Natural killer cell (primary cell): Measurements from ENCODE around the gene KIF3C. TPM values are rescaled to one million over a fixed set of nuclear protein-coding genes. Genes with fewer than 3 reads are reported as not detected.

Experiments used
- ATAC-seq, 3 donors: fragments of 150-1000 bp in 2 of 3; fragments of 200-7000 bp in 1 of 3; cut with Tn5 transposase; 1 replicate in 1 of 3; 2 replicates in 2 of 3; pipeline ENCODE4 v1.10.0; 2021; ENCODE audit warnings: mild to moderate bottlenecking in 2 of 3, moderate library complexity in 2 of 3
- DNase-seq, 2 donors: peaks; one replicate each; pipeline versions ENCODE4 v3.0.0 to v3.0.0-alpha.2; 2013 to 2021; ENCODE audit warnings: mixed read lengths in 1 of 2
- H3K27ac ChIP-seq: one replicate; pipeline ENCODE4 v1.5.1; 2013; ENCODE audit warnings: mild to moderate bottlenecking, low read length
- H3K27me3 ChIP-seq: one replicate; pipeline ENCODE4 v1.6.1; 2013; ENCODE audit warnings: low read length; ENCODE audit not compliant: control insufficient read depth, insufficient read depth
- H3K36me3 ChIP-seq: one replicate; pipeline ENCODE4 v1.6.1; 2013; ENCODE audit warnings: low read length; ENCODE audit not compliant: control insufficient read depth, insufficient read depth
- H3K4me1 ChIP-seq: one replicate; pipeline ENCODE4 v1.6.1; 2013; ENCODE audit warnings: low read length; ENCODE audit not compliant: control insufficient read depth, insufficient read depth
- H3K4me3 ChIP-seq: one replicate; pipeline ENCODE4 v1.5.1; 2013; ENCODE audit warnings: low read length
- H3K9me3 ChIP-seq: one replicate; pipeline ENCODE4 v1.6.1; 2013; ENCODE audit warnings: low read length; ENCODE audit not compliant: control insufficient read depth, insufficient read depth
- H3K27ac Mint-ChIP-seq, 2 donors: one replicate each; pipeline ENCODE4 v1.8.0; 2022; ENCODE audit warnings: mild to moderate bottlenecking in 2 of 2, mixed read lengths in 2 of 2, moderate library complexity in 1 of 2
- H3K27me3 Mint-ChIP-seq, 2 donors: one replicate each; pipeline ENCODE4 v1.8.0; 2022; ENCODE audit warnings: low read depth in 2 of 2, mixed read lengths in 2 of 2
- H3K36me3 Mint-ChIP-seq: one replicate; pipeline ENCODE4 v1.8.0; 2022; ENCODE audit warnings: mixed read lengths
- H3K4me1 Mint-ChIP-seq, 2 donors: one replicate each; pipeline ENCODE4 v1.8.0; 2022; ENCODE audit warnings: mixed read lengths in 2 of 2
- H3K4me3 Mint-ChIP-seq: one replicate; pipeline ENCODE4 v1.8.0; 2022; ENCODE audit warnings: mild to moderate bottlenecking, moderate library complexity, mixed read lengths
- H3K9me3 Mint-ChIP-seq, 2 donors: one replicate each; pipeline ENCODE4 v1.8.0; 2022; ENCODE audit warnings: mixed read lengths in 2 of 2
- CTCF ChIP-seq: fragments of 200-600 bp; IDR thresholded peaks from one replicate; pipeline ENCODE4 v1.8.0; 2022; ENCODE audit warnings: antibody characterized with exemption
- WGBS: methylation state at CpG from one replicate; pipeline ENCODE4 v1.1.7; 2013; ENCODE audit warnings: missing lambda C conversion rate; ENCODE audit not compliant: insufficient coverage; 5-methylcytosine and 5-hydroxymethylcytosine counted together
- intact Hi-C: fragments of 100-400 bp; cut with micrococcal nuclease; formaldehyde crosslinking; loops from one replicate; pipeline ENCODE4 v1.14.2; 2022
- total RNA-seq, 4 donors: library from RNA; stranded (reverse); fragments of 120-200 nt in 1 of 4; gene quantifications; one replicate each; pipeline versions ENCODE4 v1.2.3 to v1.2.4, GENCODE V29; 2013 to 2022

KIF3C gene
- total RNA-seq, 3 donors from 2014 or later (not counting 1 experiment from before 2014, with no cell fraction given) = 4.4 to 6.8 (median 5.1) TPM

- Histone ChIP-seq H3K4me1 (no peaks in the 10 kb centered on the region), H3K9me3 (no peaks in the 10 kb centered on the region), H3K4me3 (no peak overlapping the region), H3K27ac (no peak overlapping the region), H3K36me3 (no peaks in the 10 kb centered on the region), H3K27me3 (no peaks in the 10 kb centered on the region)
- WGBS = 60% methylated on average over 2 of the region's 3 CpGs
- no peak overlapping the region for H3K4me3 Mint-ChIP-seq
- H3K36me3 Mint-ChIP-seq = no peaks in the 10 kb centered on the region
- ATAC-seq (no peak), DNase-seq (no peak)
- H3K4me1 Mint-ChIP-seq = no peaks in the 10 kb centered on the region
- intact Hi-C loops = loop anchor here (1.0 to 5.0 kb wide), 5 partner anchors 10 to 585 kb away; partner anchors contain the start of gene KIF3C
- no peaks in the 10 kb centered on the region for H3K9me3 Mint-ChIP-seq
- peak overlapping the region in 1 of 2 donors; percentile 29 for H3K27ac Mint-ChIP-seq
- no peak for TF ChIP-seq CTCF
- H3K27me3 Mint-ChIP-seq = peaks cover 0 to 3% of the 10 kb centered on the region in 2 donors
Observed at GRCh38 chr2:25991965-25992364, 9.7 kb upstream of the KIF3C start.

GRCh38 chr2:25989154-25989553, 6.9 kb upstream of the KIF3C start:
- Mint-ChIP-seq H3K4me1 (no peaks in the 10 kb centered on the region), H3K36me3 (no peaks in the 10 kb centered on the region), H3K27me3 (peaks cover 0 to 3% of the 10 kb centered on the region in 2 donors), H3K9me3 (no peaks in the 10 kb centered on the region), H3K27ac (no peak overlapping the region), H3K4me3 (no peak overlapping the region)
- no peaks in the 10 kb centered on the region for H3K27me3 ChIP-seq
- no peak for ATAC-seq
- H3K4me1 ChIP-seq = no peaks in the 10 kb centered on the region
- no peaks in the 10 kb centered on the region for H3K36me3 ChIP-seq
- H3K4me3 ChIP-seq = no peak overlapping the region
- intact Hi-C loops = no loop called here
- H3K9me3 ChIP-seq = no peaks in the 10 kb centered on the region
- DNase-seq = no peak
- WGBS = no CpG with 5 or more reads among the region's 4 CpGs
- TF ChIP-seq CTCF = no peak
- no peak overlapping the region for H3K27ac ChIP-seq

- Histone ChIP-seq H3K27me3 (no peaks in the 10 kb centered on the region), H3K27ac (no peak overlapping the region), H3K36me3 (no peaks in the 10 kb centered on the region), H3K4me3 (no peak overlapping the region), H3K9me3 (no peaks in the 10 kb centered on the region), H3K4me1 (no peaks in the 10 kb centered on the region)
- no peak for DNase-seq
- Mint-ChIP-seq H3K36me3 (no peaks in the 10 kb centered on the region), H3K27ac (no peak overlapping the region), H3K27me3 (peaks cover 0 to 2% of the 10 kb centered on the region in 2 donors), H3K4me3 (no peak overlapping the region), H3K4me1 (peaks cover 0 to 2% of the 10 kb centered on the region in 2 donors), H3K9me3 (no peaks in the 10 kb centered on the region)
- intact Hi-C loops = no loop called here
- 93% methylated on average over 9 of the region's 9 CpGs for WGBS
- TF ChIP-seq CTCF = no peak
- no peak for ATAC-seq
Observed at GRCh38 chr2:25988134-25988533, 5.8 kb upstream of the KIF3C start.

- H3K9me3 ChIP-seq = no peaks in the 10 kb centered on the region
- H3K36me3 ChIP-seq = no peaks in the 10 kb centered on the region
- DNase-seq (no peak), ATAC-seq (no peak)
- TF ChIP-seq CTCF = no peak
- H3K36me3 Mint-ChIP-seq = no peaks in the 10 kb centered on the region
- no peak overlapping the region for H3K27ac ChIP-seq
- no peak overlapping the region for H3K27ac Mint-ChIP-seq
- no peaks in the 10 kb centered on the region for H3K27me3 Mint-ChIP-seq
- H3K27me3 ChIP-seq = no peaks in the 10 kb centered on the region
- peaks cover 11 to 26% of the 10 kb centered on the region in 2 donors for H3K4me1 Mint-ChIP-seq
- H3K4me3 Mint-ChIP-seq = peak overlapping the region; percentile 87
- H3K9me3 Mint-ChIP-seq = no peaks in the 10 kb centered on the region
- peaks cover 14% of the 10 kb centered on the region for H3K4me1 ChIP-seq
- intact Hi-C loops = no loop called here
- H3K4me3 ChIP-seq = no peak overlapping the region
Observed at GRCh38 chr2:25983735-25984134, 1.4 kb upstream of the KIF3C start.
